HG03280 (cell line): Measurements from ENCODE around the gene FAM219A.
"Not testable (repeated sequence)": the region's sequence is repeated elsewhere in the genome, so short reads cannot be mapped to it uniquely, and the experiment has no call there.

Experiments
- ATAC-seq: cut with Tn5 transposase; IDR thresholded peaks from one replicate; pipeline ENCODE4 v1.9.1; 2021; ENCODE audit warnings: mild to moderate bottlenecking, moderate library complexity; ENCODE audit not compliant: unreplicated experiment

FAM219A gene

GRCh38 chr9:34485822-34486221 is 27.5 kb upstream of the FAM219A start:
- no peak for ATAC-seq

GRCh38 chr9:34484678-34485077 is 26.3 kb upstream of the FAM219A start:
- no peak for ATAC-seq

- ATAC-seq = not testable (repeated sequence)
These were observed 24.4 kb upstream of the FAM219A start for GRCh38 chr9:34482746-34483145.

GRCh38 chr9:34481620-34482019 is 23.2 kb upstream of the FAM219A start:
- not testable (repeated sequence) for ATAC-seq

GRCh38 chr9:34479431-34479866 is 21.1 kb upstream of the FAM219A start:
- no peak for ATAC-seq

- ATAC-seq = no peak
These were observed 19.2 kb upstream of the FAM219A start for GRCh38 chr9:34477541-34477940.

GRCh38 chr9:34475097-34475496 is 16.7 kb upstream of the FAM219A start:
- ATAC-seq = no peak

- no peak for ATAC-seq
These were observed 7.1 kb upstream of the FAM219A start for GRCh38 chr9:34465468-34465867.

- no peak for ATAC-seq
These were observed 6.2 kb upstream of the FAM219A start for GRCh38 chr9:34464571-34464970.

GRCh38 chr9:34463901-34464232 is 5.5 kb upstream of the FAM219A start:
- ATAC-seq = no peak

- no peak for ATAC-seq
These were observed 4.9 kb upstream of the FAM219A start for GRCh38 chr9:34463098-34463900.

- ATAC-seq = no peak
These were observed 1.6 kb upstream of the FAM219A start for GRCh38 chr9:34459941-34460340.

GRCh38 chr9:34459356-34459755 is 986 bp upstream of the FAM219A start:
- no peak for ATAC-seq

GRCh38 chr9:34458959-34459340 is 580 bp upstream of the FAM219A start:
- no peak for ATAC-seq

GRCh38 chr9:34457266-34458012 is 931 bp downstream of the FAM219A start:
- ATAC-seq = no peak

- no peak for ATAC-seq
These were observed 1.6 kb downstream of the FAM219A start for GRCh38 chr9:34456746-34457145.

GRCh38 chr9:34456151-34456550 is 2.2 kb downstream of the FAM219A start:
- no peak for ATAC-seq

- ATAC-seq = no peak
These were observed 3.8 kb downstream of the FAM219A start for GRCh38 chr9:34454571-34455065.

GRCh38 chr9:34452568-34452967 is 5.8 kb downstream of the FAM219A start:
- ATAC-seq = no peak

- no peak for ATAC-seq
These were observed 6.8 kb downstream of the FAM219A start for GRCh38 chr9:34451545-34451944.

GRCh38 chr9:34451135-34451534 is 7.2 kb downstream of the FAM219A start:
- no peak for ATAC-seq

- ATAC-seq = no peak
These were observed 7.7 kb downstream of the FAM219A start for GRCh38 chr9:34450644-34451043.
